HTR-8/SVneo (cell line): ENCODE results near the gene MYH8.
A peak's percentile ranks its signal among the peaks of the same experiment; 100 is the strongest.

Source experiments
- DNase-seq: peaks from one replicate; pipeline ENCODE4 v3.0.0; 2011; ENCODE audit warnings: low spot score, mixed read lengths; ENCODE audit not compliant: insufficient read length
- FAIRE-seq: peaks from 2 replicates; lab custom pipeline; 2011; peaks lifted over from hg19 to GRCh38; lab: Jason Lieb, UNC

MYH8 gene

DNA sequence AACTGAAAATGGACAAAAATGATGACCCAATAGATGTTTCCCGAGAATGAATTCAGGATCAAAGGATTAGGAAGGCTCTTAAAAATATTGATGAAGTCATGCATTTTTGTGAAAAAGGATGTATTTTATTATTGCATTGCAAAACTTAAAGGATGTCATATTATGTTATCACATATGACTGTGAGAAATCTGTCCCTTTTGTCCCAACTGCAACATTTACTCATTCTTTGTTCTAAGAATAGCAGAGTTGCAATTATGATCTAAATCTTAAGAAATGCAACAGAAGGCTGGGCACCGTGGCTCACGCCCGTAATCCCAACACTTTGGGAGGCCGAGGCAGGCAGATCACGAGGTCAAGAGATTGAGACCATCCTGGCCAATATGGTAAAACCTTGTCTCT, 35.9 kb downstream of the MYH8 start:
- FAIRE-seq, result no peak
- no peak for DNase-seq

GRCh38 chr17:10384175-10384574, 37.6 kb downstream of the MYH8 start:
- DNase-seq (peak; percentile 53), FAIRE-seq (no peak)

DNA sequence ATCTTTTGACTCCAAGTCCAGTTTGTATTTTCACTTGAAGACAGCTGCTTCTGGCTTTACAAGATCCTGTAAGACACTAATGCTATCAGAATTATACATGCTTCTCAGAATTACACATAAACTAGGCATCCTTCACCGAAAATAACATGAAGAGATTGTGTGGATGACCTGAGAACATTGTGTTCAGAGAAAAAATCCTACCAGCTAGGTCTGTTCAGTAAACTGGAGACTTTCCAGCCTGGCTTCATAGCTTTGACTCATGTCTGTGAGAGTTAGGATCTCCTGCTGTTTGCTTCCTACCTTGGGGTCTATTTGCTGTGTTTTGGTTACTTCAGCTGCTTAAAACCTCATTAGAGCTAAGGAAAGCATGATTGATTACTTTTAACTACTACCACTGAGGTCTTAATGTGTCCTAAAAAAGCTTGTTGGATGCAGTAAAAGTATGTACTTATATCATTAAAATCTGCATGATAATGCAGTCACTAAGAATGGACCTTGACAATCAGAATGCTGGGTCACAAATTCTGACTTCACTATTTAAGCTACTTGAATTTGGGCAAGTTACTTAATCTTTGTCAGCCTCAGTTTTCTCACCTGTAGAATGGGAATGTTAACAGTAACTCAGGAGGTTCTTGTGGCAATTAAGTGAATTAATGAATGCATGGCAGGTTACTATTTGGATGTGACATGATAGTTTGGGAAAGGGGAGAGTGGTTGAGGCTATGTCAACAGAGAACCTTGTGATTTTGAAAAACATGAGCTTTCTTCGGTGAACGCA, 40.9 kb downstream of the MYH8 start:
- DNase-seq, result no peak
- no peak for FAIRE-seq

DNA sequence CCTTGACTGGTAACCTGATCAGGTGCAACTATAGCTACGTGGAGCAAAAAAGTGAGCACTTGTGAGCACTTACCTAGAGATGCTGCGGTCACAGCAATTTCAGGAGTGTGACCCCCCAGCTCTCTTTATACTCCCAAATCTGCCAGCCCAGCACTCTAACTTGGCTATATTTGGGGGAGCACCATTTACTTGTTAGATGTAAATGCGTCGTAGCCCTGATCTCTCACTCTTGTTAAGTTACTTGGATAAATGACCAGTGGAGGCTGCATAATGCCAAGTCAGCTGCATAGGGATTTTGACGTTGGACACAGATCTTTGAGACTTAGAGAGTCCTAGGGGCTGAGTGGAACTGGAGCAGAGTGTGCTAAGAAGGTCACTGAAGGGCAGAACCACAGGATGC, 48.8 kb downstream of the MYH8 start, which contains the start of gene MYH13:
MYH13 (minus strand) TSS at position 101 of the 400 bp plus-strand sequence. CDS start 8,476 bp downstream, outside the sequence.
- DNase-seq, result no peak
- no peak for FAIRE-seq

GRCh38 chr17:10370016-10370608, 51.6 kb downstream of the MYH8 start:
- DNase-seq (no peak), FAIRE-seq (no peak)

DNA sequence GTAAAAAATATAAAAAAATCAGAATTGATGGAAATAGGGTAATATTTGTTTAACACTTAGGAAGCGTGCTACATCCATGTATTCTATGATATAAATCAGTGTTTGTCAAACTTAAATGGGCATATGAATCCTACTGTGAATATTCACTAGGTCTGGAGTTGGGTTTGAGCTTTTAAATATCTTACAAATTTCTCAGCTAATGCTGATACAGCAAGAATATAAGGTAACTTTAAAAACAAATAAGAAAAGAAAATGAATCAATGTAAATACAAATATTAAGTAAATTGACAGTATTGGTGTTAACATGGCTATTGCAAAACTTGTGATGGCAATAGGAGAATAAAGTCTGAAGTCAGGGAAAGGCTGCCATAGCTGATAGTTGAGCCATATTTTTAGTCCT, 52.5 kb downstream of the MYH8 start:
- DNase-seq, result no peak
- FAIRE-seq, result no peak

GRCh38 chr17:10368561-10368960, 53.2 kb downstream of the MYH8 start:
- FAIRE-seq (no peak), DNase-seq (no peak)

DNA sequence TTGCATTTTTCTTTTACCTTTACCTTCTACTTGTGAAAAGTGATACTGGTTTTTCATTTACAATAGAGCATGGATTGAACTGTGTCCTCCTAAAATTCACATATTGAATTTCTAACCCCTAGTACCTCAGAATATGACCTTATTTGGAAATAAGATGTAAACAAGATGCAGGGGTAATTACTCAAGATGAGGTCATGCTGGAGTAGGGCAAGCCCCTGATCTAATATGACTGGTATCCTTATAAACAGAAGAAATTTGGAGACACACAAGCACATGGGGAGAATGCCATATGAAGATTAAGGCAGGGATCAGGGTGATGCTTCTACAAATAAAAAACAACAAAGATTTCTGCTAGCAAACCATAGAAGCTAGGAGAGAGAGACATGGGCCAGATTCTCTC, 61.2 kb downstream of the MYH8 start:
- DNase-seq (no peak), FAIRE-seq (no peak)

DNA sequence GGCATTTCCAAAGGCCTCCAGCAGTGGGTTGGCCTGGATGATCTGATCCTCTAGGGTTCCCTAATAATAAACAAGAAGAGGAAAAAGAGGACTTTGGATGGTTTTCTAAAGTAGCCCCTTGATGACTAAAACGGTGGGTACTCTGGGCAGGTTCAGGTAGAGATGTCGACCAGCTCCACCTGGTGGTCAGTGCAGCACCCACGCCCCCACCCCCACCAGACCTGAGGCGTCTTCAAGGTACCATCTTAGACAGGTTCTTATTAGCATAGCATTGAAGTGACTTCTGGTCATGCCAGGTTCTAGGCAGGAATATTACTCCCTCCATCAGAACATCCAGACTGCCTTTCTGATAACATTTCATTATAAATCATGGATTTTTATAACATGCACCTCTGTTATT, 64.0 kb downstream of the MYH8 start:
- peak; percentile 18 for DNase-seq
- FAIRE-seq, result no peak

GRCh38 chr17:10354651-10355050, 67.1 kb downstream of the MYH8 start:
- DNase-seq (no peak), FAIRE-seq (no peak)

GRCh38 chr17:10352893-10353292, 68.9 kb downstream of the MYH8 start:
- FAIRE-seq, result no peak
- no peak for DNase-seq

GRCh38 chr17:10349403-10349802, 72.3 kb downstream of the MYH8 start:
- no peak for DNase-seq

GRCh38 chr17:10344816-10345215, 76.9 kb downstream of the MYH8 start:
- DNase-seq (no peak), FAIRE-seq (no peak)

More at GRCh38 chr17:10349403-10349802, 72.3 kb downstream of the MYH8 start:
- no peak for FAIRE-seq
